HG03575 (cell line): ENCODE measurements around the gene CFAP58.

ENCODE experiments used
- ATAC-seq: cut with Tn5 transposase; IDR thresholded peaks from one replicate; pipeline ENCODE4 v1.9.1; 2021; ENCODE audit not compliant: unreplicated experiment, insufficient number of reproducible peaks, low FRiP score; ENCODE audit errors: extremely low read depth

CFAP58 gene

DNA sequence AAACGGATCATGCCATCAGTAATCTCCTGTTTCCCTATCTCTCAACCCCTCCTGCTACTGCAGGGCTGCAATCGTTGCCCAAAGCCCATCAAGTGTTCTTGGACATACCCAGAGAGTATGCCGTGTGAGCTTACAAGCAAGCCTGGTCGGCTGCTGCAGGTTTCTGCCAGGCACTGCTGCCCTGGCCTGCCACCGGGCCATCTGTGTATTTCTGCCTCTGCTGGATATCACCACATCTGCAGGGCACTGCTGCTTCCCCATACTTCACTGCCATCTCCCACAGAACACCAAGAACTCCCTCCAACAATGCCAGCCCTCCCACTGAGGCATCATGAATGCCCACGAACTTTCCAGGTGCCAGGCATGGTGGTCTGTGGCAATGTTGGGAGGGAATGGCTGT lies 149.3 kb downstream of the CFAP58 start:
- ATAC-seq: no peak
